Activated naive CD8-positive, alpha-beta T cell treated with anti-CD3 and anti-CD28 coated beads, Interleukin-2, amount 50 U/mL, for 16 hours (primary cell): Measurements from ENCODE around the gene NCBP1.

Experiments used
- DNase-seq: peaks from one replicate; pipeline ENCODE4 v3.0.0-alpha.2; 2020; ENCODE audit warnings: low read depth, low spot score

NCBP1 gene

DNA sequence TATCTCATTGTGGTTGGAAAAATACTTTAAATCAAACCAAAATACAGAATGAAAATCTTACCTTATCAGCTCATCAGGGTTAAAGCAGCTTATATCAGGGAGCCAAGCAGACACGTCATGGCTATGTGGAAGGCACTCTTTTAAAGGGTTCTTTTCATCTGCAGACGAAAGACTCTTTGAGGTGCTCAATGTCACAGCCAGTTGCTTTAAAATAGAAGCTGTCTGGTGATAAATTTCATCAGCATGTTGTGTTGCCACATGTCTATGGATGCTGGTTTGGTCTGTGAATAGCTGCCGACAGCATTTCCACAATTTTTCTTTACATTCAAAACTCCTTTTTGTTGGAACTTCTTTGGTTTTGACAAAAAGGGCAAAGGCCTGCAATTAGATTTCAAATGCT is 8.0 kb upstream of the NCBP1 start:
- no peak for DNase-seq

- DNase-seq: no peak
Observed at GRCh38 chr9:97627624-97628023, 6.0 kb upstream of the NCBP1 start.

- no peak for DNase-seq
Observed at GRCh38 chr9:97628668-97629067, 5.0 kb upstream of the NCBP1 start.

GRCh38 chr9:97629156-97629555 is 4.5 kb upstream of the NCBP1 start:
- no peak for DNase-seq

GRCh38 chr9:97630591-97630990 is 3.0 kb upstream of the NCBP1 start:
- DNase-seq: no peak

DNA sequence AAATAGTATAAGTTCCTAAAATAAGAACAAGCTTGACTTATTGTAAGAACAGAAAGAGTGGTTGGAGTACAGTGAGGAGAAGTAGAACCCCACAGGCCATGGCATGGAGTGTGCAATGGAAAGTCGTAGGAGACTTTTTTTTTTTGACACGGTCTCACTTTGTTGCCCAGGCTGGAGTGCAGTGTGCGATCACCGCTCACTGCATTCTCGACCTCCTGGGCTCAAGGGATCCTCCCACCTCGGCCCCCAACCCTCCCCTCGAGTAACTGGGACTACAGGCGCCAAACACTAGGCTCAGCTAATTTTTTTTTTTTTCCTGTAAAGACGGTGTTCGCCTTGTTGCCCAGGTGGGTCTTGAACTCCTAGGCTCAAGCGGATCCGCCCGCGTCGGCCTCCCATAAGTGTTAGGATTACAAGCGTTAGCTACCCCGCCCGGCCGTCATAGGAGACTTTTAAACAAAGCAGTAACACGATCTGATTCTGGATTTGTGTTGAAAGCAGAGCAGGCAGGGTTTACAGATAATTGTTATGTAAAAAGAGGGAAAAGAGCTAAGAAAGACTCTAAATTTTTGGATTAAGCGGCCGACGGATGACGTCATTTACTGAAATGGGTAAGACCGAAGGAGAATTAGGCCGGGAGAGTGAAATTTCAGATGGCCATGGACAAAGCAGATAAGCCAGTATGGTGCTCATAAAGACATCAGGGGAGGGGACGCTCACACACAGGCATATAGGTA is 1.2 kb upstream of the NCBP1 start:
- DNase-seq: no peak

DNA sequence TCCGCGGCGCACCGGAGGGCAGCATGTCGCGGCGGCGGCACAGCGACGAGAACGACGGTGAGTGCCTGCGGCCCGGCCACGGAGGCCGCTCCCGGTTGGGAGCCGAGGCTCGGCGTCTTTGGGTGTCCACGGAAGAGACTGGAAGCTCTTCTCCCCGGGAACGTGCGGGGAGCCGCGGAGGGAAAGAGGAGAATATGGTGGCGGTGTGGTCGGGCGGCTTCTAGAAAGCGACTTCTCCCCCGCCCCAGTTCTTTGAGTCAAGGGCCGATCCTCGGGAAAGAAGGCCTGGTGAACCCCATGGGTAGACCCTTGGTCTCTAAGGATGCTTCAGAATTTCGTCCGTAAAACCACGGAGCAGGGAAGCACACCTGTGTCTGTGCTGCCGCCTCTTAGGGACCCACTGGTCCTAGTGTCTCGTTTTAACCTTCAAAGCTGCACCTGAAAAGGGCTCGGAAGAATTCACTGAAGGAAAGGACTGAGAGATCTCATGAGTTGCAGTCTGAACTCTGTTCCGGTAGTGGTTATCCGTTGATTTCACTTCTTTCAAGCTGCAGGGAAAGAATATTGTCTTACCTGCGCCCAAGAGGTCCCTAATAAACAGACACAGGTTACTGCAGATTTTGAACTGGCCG is 354 bp downstream of the NCBP1 start:
- DNase-seq: no peak

- DNase-seq: no peak
Observed at GRCh38 chr9:97635026-97635425, 1.4 kb downstream of the NCBP1 start.

DNA sequence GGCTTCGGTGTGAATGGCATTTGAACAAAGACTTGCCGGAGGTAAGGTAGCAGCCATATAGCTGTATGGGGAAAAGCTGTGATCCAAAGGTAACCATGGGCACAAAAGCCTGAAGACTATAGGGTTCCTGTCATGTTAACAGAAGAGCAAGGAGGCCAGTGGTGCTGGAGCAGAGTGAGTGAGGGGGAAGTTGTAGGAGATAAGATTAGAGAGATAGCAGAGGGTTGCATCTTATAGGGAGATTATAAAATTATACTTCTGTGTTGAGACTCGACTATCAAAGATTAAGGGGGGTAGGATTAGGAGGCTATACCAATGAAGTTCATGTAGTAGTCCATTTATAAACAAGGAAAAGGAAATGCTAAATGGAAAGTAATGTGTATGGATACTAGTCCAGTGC is 3.3 kb downstream of the NCBP1 start:
- no peak for DNase-seq

DNA sequence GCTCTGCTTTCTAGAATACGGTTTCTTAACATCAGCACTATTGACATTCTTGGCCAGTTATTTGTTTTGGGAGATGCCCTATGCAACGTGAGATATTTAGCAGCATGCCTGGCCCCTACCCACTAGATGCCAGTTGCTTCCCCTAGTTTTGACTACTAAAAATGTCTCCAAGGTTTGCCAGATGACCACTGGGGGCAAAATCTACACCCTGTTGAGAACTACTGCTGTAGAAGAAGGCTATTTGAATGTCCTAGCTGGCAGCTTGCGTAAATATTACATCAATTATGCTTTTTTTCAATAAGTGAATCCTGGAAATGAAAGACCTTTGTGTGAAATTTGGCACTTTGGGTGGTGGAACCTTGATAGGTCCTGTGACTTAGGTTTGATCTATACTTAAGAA is 5.0 kb downstream of the NCBP1 start:
- DNase-seq: no peak

DNA sequence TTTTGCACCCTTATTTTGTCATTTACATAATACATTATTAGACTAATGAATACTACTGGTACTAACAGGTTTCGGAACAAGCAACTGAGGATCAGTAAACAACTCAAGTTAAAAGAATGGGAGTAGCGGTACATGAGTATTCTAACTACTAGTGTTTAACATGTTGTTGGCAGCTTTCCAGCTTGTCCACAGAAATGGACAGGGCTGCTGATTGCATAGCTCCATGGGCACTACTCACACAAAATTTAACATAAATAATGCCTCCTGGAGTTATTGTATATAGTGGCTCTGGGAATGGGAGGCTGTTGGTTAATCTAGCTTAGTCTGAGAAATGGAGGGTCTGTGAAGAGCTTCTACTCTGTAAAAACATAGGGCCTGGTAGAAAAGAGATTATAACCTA is 6.7 kb downstream of the NCBP1 start:
- DNase-seq: no peak

DNA sequence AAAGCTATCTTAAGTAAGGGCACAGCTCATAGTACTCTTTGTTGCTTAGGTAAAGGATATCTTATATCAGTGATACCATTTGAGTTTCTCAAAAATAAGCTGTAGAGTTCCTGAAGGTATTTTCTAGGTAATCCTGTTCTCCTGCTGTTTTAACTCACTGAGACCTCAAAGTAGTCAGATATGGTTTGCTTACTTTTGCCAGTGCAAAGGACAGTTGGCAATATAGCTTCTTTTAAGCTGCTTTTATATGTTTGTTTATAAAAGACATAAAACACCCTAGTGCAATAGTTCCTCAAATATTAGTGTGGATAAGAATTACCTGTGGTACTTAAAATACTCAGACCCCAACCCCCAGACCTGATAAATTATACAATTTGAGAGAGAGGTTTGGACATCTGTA is 12.1 kb downstream of the NCBP1 start:
- no peak for DNase-seq

- DNase-seq: no peak
Observed at GRCh38 chr9:97647996-97648395, 14.4 kb downstream of the NCBP1 start.

DNA sequence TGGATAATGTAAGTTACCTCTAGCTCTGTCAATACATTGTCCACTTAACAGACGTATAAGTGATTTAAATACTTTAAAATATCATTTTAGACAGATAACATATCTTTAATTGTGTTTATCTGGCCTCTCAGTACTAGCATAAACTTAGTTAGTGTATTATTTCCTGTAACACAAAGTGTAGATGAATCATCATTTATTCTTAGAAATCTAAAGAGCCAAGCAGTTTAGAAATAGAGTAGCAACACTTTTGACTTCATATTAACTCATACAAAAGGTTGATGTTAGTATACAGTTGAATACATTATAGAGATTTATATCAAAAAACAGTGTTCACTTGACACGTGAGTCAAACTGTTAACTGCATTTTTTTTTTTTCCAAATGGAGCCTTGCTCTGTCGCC is 18.0 kb downstream of the NCBP1 start:
- no peak for DNase-seq

DNA sequence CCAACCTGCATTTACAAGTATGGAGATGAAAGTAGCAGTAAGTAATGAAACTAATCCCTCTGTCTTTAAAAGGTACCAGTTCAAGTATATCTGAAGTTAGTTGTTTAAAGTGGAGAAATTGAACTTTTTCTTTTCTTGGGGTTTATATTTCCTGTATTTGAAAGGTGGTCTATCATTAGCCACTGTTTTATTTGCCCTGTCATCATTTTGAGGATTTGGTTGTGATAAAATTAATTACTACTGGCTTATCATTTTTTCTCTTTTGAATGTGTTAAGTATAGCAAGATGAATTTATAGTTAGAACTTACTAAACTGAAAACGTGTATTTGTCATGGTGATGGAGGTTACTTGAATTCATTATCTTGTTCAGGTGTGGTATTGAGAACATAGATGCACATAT is 25.1 kb downstream of the NCBP1 start:
- no peak for DNase-seq

- DNase-seq: no peak
Observed at GRCh38 chr9:97659771-97660170, 26.1 kb downstream of the NCBP1 start.

DNA sequence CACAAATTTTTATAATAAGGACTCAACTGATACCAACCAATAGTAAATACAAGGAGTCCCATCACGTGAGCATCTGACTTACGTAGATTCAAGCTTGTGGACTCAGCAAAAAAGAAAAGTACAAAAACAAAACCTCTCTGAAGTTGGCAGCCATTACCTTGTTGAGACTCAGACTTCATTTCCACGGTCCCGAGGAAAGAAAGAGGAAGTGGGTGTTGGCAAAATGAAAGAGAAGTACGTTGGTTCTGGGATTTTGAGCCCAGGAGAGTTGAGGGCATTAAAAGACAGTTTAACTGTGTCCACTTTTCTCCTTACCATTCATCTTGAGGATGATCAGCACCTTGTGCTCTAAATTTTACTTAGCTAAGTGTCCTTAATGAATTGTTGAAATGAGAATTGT is 26.7 kb downstream of the NCBP1 start:
- no peak for DNase-seq

- DNase-seq: no peak
Observed at GRCh38 chr9:97660847-97661246, 27.2 kb downstream of the NCBP1 start.

DNA sequence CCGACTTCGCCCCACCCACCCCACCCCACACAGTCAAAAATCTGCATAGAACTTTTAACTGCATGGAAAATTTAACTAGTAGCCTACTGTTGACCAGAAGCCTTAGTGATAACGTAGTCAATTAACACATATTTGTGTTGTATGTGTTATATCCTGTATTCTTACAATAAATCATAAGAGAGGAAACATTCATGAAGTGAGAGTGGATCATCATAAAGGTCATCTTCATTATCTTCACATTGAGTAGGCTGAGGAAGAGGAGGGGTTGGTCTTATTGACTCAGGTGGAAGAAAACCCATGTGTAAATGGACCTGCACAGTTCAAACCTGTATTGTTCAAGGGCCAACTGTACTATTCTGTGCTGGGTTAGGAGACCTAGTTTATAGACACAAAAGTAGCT is 32.1 kb downstream of the NCBP1 start:
- no peak for DNase-seq

- no peak for DNase-seq
Observed at GRCh38 chr9:97666907-97667686, 33.5 kb downstream of the NCBP1 start.

DNA sequence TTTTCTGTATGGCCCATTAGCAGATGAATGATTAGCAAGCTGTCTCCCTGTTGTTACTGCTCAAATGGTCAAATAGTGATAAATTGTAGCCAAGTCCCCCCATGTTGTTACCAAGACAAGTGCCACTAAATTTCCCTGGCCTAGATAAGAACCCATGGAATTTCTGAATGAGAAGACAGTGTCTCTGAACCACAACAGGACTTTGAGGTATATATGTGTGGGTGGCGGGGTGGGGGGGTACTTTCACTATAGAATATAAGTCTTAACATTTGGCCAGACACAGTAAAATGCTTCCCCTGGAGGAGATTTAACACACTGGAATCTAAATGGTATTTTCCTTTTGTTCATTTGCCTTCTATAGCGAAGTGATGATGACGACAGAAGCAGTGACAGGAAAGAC is 34.9 kb downstream of the NCBP1 start:
- no peak for DNase-seq

GRCh38 chr9:97670586-97670985 is 37.0 kb downstream of the NCBP1 start:
- no peak for DNase-seq

DNA sequence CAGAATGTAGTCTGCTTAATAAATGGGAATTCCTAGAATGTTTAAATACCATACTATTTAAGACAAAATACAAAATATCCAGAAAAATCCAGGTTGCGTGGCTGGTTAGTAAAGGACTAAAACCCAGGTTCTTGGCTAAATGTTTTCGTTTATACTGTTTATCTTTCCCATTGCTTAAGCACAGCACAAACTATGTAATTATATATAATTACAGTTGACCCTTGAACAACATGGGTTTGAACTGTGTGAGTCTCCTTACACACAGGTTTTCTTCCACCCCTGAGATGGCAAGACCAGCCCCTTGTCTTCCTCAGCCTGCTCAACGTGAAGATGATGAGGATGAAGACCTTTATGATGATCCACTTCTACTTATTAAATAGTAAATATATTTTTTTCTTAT is 38.8 kb downstream of the NCBP1 start:
- DNase-seq: no peak
